ENCODE measurements around the gene SLC8A1. TPM values are rescaled to one million over a fixed set of nuclear protein-coding genes. Genes with fewer than 3 reads are reported as not detected.
A peak's percentile ranks its signal among the peaks of the same experiment; 100 is the strongest.

The SLC8A1 gene
- total RNA-seq, 1 donor from 2014 or later, result 5.7 TPM

DNA sequence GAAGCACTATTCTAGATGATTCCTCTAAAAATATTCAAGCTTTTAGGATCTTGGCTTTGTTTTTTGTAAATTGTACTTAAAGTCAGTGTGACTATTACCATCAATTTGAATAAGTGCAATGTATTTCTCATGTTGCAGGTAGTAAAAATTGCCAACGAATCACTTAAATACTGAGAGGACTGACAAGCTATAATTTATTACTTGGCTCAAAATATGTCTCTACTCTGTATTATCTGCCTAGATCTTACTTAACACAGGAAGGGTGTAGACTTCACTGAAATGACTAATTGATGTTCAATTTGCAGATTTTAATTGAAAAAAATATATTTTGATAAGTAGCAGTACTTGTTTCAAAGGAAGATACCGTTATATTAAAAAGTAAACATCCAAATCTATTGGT is 202.3 kb downstream of the SLC8A1 start:
- H3K9me3 Mint-ChIP-seq (ENCODE audit: low read depth), result no peaks in the 10 kb centered on the region
- peaks cover 12% of the 10 kb centered on the region for H3K4me1 Mint-ChIP-seq (ENCODE audit: low read depth)
- TF ChIP-seq, protein P1, sequence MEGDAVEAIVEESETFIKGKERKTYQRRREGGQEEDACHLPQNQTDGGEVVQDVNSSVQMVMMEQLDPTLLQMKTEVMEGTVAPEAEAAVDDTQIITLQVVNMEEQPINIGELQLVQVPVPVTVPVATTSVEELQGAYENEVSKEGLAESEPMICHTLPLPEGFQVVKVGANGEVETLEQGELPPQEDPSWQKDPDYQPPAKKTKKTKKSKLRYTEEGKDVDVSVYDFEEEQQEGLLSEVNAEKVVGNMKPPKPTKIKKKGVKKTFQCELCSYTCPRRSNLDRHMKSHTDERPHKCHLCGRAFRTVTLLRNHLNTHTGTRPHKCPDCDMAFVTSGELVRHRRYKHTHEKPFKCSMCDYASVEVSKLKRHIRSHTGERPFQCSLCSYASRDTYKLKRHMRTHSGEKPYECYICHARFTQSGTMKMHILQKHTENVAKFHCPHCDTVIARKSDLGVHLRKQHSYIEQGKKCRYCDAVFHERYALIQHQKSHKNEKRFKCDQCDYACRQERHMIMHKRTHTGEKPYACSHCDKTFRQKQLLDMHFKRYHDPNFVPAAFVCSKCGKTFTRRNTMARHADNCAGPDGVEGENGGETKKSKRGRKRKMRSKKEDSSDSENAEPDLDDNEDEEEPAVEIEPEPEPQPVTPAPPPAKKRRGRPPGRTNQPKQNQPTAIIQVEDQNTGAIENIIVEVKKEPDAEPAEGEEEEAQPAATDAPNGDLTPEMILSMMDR (IDR thresholded peaks at IDR 0.05; ENCODE audit: unreplicated experiment), result no peak
- no peak overlapping the region for H3K27ac Mint-ChIP-seq
- no peak overlapping the region for H3K4me3 Mint-ChIP-seq (ENCODE audit: low read depth)
- H3K27me3 Mint-ChIP-seq, result no peaks in the 10 kb centered on the region
- H3K36me3 Mint-ChIP-seq (ENCODE audit: insufficient read depth), result no peaks in the 10 kb centered on the region
- no peak for DNase-seq (ENCODE audit: low spot score, unreplicated experiment)

DNA sequence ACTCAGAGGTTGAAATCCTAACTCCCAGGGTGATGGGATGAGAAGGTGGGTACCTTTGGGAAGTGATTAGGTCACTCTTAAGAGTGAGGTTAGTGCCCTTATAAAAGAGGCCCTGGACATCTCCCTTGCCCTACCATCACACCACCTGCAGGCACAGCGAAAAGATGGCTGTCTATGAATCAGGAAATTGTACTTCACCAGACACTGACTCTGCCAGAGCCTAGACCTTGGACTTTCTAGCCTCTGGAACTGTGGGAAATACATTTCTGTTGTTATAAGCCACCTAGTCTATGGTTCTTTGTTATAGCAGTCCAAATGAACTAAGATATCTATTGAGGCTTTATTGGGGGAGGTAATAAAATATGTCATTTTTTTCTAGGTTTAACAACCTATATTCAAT is 203.6 kb downstream of the SLC8A1 start:
- TF ChIP-seq, protein P1 (IDR thresholded peaks at IDR 0.05; ENCODE audit: unreplicated experiment), result no peak
- no peak for DNase-seq (ENCODE audit: low spot score, unreplicated experiment)
- no peaks in the 10 kb centered on the region for H3K27me3 Mint-ChIP-seq
- no peak overlapping the region for H3K27ac Mint-ChIP-seq
- H3K36me3 Mint-ChIP-seq (ENCODE audit: insufficient read depth), result no peaks in the 10 kb centered on the region
- peaks cover 13% of the 10 kb centered on the region for H3K4me1 Mint-ChIP-seq (ENCODE audit: low read depth)
- H3K9me3 Mint-ChIP-seq (ENCODE audit: low read depth), result no peaks in the 10 kb centered on the region
- no peak overlapping the region for H3K4me3 Mint-ChIP-seq (ENCODE audit: low read depth)

DNA sequence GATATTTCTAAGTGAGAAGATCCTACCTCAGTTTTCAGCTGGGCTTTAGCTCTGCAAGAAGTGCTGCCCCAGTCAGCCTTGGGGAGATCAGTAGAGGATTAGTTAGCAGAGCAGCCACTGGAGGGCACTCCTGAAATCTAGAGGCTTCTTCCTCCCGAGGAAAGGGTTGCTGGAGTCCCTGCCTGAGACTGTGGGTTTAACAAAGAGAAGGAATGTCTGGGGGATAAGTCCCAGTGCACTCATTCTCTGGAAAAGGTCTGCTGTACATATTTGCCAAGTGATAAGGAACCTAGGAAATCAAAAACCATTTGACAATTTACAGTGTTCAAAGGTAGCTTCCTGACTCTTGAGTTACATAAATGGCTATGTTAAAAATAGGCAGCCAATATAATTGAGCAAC is 207.2 kb downstream of the SLC8A1 start:
- DNase-seq (ENCODE audit: low spot score, unreplicated experiment), result peak; percentile 15
- H3K27me3 Mint-ChIP-seq, result no peaks in the 10 kb centered on the region
- no peak overlapping the region for H3K4me3 Mint-ChIP-seq (ENCODE audit: low read depth)
- H3K36me3 Mint-ChIP-seq (ENCODE audit: insufficient read depth), result no peaks in the 10 kb centered on the region
- H3K4me1 Mint-ChIP-seq (ENCODE audit: low read depth), result peaks cover 2% of the 10 kb centered on the region
- H3K9me3 Mint-ChIP-seq (ENCODE audit: low read depth), result no peaks in the 10 kb centered on the region
- no peak overlapping the region for H3K27ac Mint-ChIP-seq
- TF ChIP-seq, protein P1 (IDR thresholded peaks at IDR 0.05; ENCODE audit: unreplicated experiment), result peak; percentile 58

DNA sequence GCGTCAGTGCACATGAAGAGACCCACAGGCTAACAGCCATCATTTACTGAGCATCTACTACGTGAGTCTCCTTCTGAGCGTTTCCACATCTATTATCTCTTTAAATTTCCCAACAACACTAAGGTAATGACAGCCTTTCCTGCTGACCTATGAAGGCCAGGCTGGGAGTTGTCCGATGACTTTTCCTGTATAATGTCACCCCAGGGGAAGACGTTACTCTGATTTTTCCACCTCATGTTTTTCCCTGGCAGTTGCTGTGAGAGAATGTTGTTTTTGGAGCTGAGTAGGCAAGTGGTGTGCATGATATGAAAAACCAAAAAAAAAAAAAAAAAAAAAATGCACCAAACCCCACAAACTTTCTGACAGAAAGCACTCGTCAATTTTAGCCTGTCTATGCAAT is 207.6 kb downstream of the SLC8A1 start:
- no peak for DNase-seq (ENCODE audit: low spot score, unreplicated experiment)
- Mint-ChIP-seq H3K27ac (no peak overlapping the region), H3K9me3 (ENCODE audit: low read depth) (no peaks in the 10 kb centered on the region), H3K4me1 (ENCODE audit: low read depth) (peaks cover 2% of the 10 kb centered on the region), H3K4me3 (ENCODE audit: low read depth) (no peak overlapping the region), H3K27me3 (no peaks in the 10 kb centered on the region), H3K36me3 (ENCODE audit: insufficient read depth) (no peaks in the 10 kb centered on the region)
- TF ChIP-seq, protein P1 (IDR thresholded peaks at IDR 0.05; ENCODE audit: unreplicated experiment), result no peak

DNA sequence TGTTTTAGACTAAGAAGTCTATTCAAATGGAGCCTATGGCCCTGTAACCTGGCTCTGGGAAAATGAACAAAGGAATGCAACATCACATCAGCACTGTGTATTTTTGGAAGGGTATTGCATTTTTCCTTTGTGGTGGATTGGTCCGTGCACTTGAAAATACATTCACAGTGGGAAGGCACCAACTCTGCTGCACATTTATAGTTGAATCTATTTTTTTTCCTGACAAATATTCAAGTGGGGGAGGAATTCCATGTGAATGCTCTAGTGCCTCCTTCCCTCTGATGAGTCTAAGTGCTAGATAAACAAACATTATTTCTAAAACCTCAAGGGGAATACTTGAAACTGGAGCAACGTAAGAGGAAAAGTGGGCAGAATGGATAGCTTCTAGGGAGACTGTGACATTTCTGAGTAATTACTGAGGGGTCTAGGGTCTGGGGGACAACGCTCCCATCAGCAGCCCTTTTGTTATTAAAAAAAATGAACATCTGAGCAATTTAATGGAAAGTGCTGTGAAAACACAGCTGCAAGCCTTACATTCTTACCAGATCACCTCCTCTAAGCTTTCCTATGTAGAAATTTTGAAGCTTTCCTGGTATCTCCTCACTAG is 208.2 kb downstream of the SLC8A1 start:
- no peak for DNase-seq (ENCODE audit: low spot score, unreplicated experiment)
- H3K27me3 Mint-ChIP-seq, result no peaks in the 10 kb centered on the region
- H3K36me3 Mint-ChIP-seq (ENCODE audit: insufficient read depth), result no peaks in the 10 kb centered on the region
- H3K4me3 Mint-ChIP-seq (ENCODE audit: low read depth), result no peak overlapping the region
- peaks cover 2% of the 10 kb centered on the region for H3K4me1 Mint-ChIP-seq (ENCODE audit: low read depth)
- H3K27ac Mint-ChIP-seq, result no peak overlapping the region
- no peaks in the 10 kb centered on the region for H3K9me3 Mint-ChIP-seq (ENCODE audit: low read depth)
- TF ChIP-seq, protein P1 (IDR thresholded peaks at IDR 0.05; ENCODE audit: unreplicated experiment), result no peak

Data from progenitor cell of endocrine pancreas (in vitro differentiated cells).